ENCODE data around the gene ZNF197.
"Not testable (repeated sequence)": the region's sequence is repeated elsewhere in the genome, so short reads cannot be mapped to it uniquely, and the experiment has no call there.

The ZNF197 gene

GRCh38 chr3:44665173-44665572 lies 40.3 kb downstream of the ZNF197 start:
- DNase-seq, result no peak

- DNase-seq, result no peak
Measured at GRCh38 chr3:44666346-44666745, 41.5 kb downstream of the ZNF197 start.

- no peak for DNase-seq
Measured at GRCh38 chr3:44669760-44670159, 44.9 kb downstream of the ZNF197 start.

- DNase-seq, result not testable (repeated sequence)
Measured at GRCh38 chr3:44673466-44673865, 48.6 kb downstream of the ZNF197 start.

- DNase-seq, result no peak
Measured at GRCh38 chr3:44674211-44674610, 49.4 kb downstream of the ZNF197 start.

- no peak for DNase-seq
Measured at GRCh38 chr3:44678480-44679116, 53.8 kb downstream of the ZNF197 start.

GRCh38 chr3:44680921-44681455 lies 56.2 kb downstream of the ZNF197 start:
- no peak for DNase-seq

- DNase-seq, result no peak
Measured at GRCh38 chr3:44682182-44682896, 57.5 kb downstream of the ZNF197 start.

- peak; percentile 4 for DNase-seq
Measured at GRCh38 chr3:44685128-44685800, 60.4 kb downstream of the ZNF197 start.

GRCh38 chr3:44687898-44688297 lies 63.1 kb downstream of the ZNF197 start:
- no peak for DNase-seq

All from stimulated activated naive CD4-positive, alpha-beta T cell treated with Interleukin-2 at 50 U/mL for 16 hours (primary cell).